Left lobe of liver (tissue), 2 donors: ENCODE data around the gene FMO1. TPM values are rescaled to one million over a fixed set of nuclear protein-coding genes. Genes with fewer than 3 reads are reported as not detected.
"Not testable (repeated sequence)": the region's sequence is repeated elsewhere in the genome, so short reads cannot be mapped to it uniquely, and the experiment has no call there.

Experiments used
- ATAC-seq: fragments of 200-7000 bp; cut with Tn5 transposase; one replicate; pipeline ENCODE4 v1.9.1; 2020; ENCODE audit warnings: mild to moderate bottlenecking, moderate library complexity
- DNase-seq: peaks from one replicate; pipeline ENCODE4 v3.0.0-alpha.2; 2020; ENCODE audit warnings: low spot score
- total RNA-seq: library from RNA; stranded (reverse); gene quantifications from one replicate; pipeline ENCODE4 v1.2.1, GENCODE V29; 2021
- donor health status: DM: no; HTN: no; CAD: no; lungs with moderate emphysema.
- donor health status: DM: no; HTN: yes; CAD: no.

The FMO1 gene
- total RNA-seq, 1 donor from 2014 or later, result not detected

DNA sequence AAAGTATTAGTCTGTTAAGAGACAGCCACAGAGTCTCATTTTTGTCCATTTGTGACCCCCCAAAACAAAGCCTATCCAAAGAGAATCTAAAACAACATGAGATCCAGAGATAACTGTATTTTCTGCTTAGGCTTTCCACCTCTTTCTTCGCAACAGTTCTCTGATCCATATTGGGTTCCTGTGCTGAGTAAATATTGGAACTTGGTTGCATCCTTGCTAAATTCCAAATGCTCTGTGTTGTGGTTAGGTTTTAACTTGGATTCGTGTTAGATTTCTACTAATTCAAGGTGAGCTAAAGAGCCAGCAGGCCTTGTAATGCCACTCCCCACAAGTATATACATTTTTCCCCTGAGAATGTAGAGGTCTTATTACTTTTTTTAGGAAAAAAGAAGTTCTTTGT is 29.2 kb downstream of the FMO1 start:
- no peak for DNase-seq

DNA sequence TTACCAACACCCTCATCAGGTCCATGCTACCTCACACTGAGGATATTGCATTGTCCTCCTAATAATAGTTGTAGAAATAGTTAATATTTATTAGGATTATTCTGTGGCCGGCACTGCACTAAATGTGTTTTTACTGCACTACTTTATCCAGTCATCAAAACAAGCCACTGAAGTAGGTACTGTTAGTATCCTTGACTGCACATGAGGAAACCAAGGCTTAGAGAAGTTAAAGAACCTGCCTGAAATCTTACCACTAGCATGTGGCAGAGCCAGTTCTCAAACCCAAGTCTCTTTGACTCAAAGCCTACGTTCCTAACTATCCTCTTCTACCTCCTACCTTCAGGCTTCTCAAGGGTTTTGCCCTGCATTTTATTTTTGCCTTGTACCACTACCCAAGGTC is 30.9 kb downstream of the FMO1 start:
- ATAC-seq, result no peak
- no peak for DNase-seq

More for the DNA sequence above, 29.2 kb downstream of the FMO1 start:
- ATAC-seq, result peak; percentile 78

GRCh38 chr1:171279678-171280077 is 31.4 kb downstream of the FMO1 start:
- ATAC-seq, result no peak
- DNase-seq, result no peak

GRCh38 chr1:171280599-171280998 is 32.3 kb downstream of the FMO1 start:
- DNase-seq, result no peak
- ATAC-seq, result no peak

DNA sequence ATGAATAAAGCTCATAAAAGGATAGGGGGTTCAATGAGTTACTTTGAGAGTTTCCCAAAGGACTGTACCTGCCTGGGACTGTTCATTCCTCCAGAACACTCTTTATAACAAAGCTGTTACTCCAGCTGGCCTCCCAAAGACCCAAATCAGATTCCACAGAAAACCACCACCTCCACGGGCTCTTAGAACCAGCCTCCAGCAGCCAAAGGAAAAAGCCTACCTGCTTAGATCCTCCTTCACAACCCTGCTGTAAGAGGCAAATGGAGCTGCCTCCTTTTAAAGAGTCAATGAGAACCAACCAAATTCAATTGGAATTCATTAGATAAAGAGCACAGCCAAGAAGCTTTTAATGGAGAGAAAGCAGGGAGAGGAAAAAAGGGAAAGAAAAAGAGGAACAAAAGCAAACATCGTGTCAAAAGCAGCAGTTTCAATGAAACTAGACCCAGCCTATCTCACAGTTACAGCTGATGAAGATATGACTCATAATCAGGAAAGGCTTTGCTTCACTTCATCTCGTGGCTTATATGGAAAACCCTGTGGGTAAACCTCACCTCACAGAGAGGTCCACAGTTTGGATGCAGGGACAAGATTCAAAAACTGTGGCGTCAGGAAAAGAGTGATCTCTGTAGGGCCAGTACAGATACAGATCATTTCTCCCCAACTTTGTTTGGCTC is 37.9 kb downstream of the FMO1 start:
- ATAC-seq (no peak), DNase-seq (no peak)

DNA sequence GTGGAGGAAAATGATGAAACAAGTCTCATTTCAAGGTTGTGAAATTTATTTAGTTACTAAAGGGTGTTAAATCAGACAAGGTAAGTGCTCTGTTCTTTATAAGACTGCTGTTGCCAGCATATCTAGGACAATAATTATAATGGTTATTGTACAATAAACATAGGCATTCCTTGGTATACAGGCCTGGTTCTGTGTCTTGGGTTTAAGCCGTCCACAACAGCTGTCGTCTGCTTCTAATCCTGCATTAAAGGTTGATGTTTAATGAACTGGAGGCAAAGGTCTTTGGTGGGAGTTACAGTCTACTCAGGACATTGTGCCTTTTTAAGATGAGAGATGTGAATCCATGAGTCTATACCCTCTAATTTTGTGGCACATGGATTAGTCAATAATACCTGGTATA is 42.3 kb downstream of the FMO1 start:
- no peak for ATAC-seq
- DNase-seq, result no peak

GRCh38 chr1:171292799-171293198 is 44.5 kb downstream of the FMO1 start:
- peak; percentile 88 for ATAC-seq
- peak; percentile 60 for DNase-seq

GRCh38 chr1:171295383-171295782 is 47.1 kb downstream of the FMO1 start:
- not testable (repeated sequence) for ATAC-seq, DNase-seq

- ATAC-seq, result no peak
Observed at GRCh38 chr1:171295821-171296220, 47.5 kb downstream of the FMO1 start.

GRCh38 chr1:171296897-171297296 is 48.6 kb downstream of the FMO1 start:
- ATAC-seq (no peak), DNase-seq (no peak)

More at GRCh38 chr1:171295821-171296220, 47.5 kb downstream of the FMO1 start:
- DNase-seq, result no peak

DNA sequence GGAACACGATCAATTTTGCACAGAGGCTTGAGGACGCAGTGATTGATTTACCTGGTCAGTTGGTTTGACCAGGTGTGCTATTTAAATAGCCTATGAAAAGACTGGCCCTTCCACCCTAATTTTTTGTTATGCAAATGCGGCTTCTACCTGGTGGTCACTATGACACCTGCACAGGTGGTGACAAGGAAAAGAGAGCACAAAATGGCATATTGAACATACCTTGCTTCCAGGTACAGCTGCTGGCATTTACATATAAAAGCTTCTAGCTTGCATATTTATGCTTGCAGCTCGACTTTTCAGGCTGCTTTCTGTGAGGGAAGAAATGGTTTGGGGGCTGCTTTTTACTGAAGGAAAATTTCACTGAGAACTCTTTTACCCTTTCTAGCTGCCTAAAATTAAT is 50.4 kb downstream of the FMO1 start:
- ATAC-seq (no peak), DNase-seq (no peak)

DNA sequence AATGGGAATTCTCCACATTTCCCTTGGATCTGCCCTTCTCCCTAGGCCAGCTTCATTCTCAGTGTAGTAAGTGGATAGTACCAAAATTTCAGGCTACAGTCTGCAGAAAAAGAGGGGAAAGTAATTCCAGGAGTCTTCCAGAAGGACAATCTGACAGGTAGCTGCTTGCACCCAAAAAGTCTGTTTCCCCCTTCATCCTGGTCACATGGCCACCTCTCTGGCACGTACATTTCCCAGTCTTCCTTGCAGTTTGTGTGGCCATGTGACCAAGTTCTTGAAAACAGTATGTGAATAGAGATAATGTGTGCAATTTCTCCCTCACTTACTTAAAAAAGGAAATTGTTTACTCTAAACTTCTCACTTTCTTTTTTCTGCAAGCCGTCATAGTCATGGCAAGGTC is 51.0 kb downstream of the FMO1 start:
- ATAC-seq (no peak), DNase-seq (no peak)

GRCh38 chr1:171300401-171300800 is 52.1 kb downstream of the FMO1 start:
- DNase-seq, result no peak
- ATAC-seq, result no peak

- DNase-seq (no peak), ATAC-seq (no peak)
Observed at GRCh38 chr1:171310661-171311087, 62.4 kb downstream of the FMO1 start.

DNA sequence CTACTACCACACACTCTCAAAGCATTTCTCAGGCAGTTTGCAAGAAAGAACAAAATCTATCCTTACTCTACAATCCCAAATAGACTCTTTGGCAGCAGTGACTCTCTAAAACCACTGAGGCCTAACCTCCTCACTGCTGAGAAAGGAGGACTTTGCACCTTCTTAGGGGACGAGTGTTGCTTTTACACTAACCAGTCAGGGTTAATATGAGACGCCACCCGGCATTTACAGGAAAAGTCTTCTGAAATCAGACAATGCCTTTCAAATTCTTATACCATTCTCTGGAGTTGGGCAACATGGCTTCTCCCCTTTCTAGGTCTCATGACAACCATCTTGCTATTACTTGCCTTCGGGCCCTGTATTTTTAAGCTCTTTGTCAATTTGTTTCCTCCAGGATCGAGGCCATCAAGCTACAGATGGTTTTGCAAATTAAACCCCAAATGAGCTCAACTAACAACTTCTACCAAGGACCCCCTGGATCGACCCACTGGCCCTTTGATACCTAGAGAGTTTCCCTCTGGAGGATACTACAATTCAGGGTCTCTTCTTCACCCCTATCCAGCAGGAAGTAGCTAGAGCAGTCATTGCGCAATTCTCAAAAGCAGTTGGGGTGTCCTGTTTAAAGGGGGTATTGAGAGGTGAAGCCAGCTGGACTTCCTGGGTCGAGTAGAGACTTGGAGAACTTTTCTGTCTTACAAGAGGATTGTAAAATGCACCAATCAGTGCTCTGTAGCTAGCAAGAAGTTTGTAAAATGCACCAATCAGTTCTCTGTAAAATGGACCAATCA is 63.7 kb downstream of the FMO1 start:
- DNase-seq (no peak), ATAC-seq (no peak)

- peak; percentile 40 for ATAC-seq
- no peak for DNase-seq
Observed at GRCh38 chr1:171313319-171313834, 65.1 kb downstream of the FMO1 start.

DNA sequence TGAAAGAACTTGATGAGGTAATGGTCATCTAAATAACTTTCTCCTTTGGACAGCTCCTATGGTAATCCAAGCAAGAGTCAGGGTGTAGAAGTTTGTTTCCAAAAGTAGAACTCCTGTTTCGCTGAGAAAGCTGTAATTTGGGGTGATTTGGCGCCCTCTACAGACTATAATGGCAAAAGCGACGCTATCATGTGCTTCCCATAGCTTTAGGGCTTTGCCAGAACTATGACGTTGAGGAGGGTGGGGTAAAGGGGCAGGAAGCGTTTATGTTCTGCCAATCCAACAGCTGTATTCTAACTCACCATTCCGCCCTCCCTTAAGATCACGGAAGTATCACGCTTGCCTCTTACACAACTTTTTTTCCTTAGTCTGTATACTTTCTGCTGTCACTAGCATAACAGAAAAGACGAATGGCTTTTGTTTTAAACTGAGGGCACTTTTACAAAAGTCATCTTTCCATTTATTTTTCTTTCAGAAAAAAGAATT is 65.6 kb downstream of the FMO1 start, which contains the start of gene FMO4:
Gene FMO4, plus strand, starts transcription at position 349 of the 486 bp plus-strand sequence. CDS start 5,643 bp downstream, outside the sequence.
- peak; percentile 95 for ATAC-seq

DNA sequence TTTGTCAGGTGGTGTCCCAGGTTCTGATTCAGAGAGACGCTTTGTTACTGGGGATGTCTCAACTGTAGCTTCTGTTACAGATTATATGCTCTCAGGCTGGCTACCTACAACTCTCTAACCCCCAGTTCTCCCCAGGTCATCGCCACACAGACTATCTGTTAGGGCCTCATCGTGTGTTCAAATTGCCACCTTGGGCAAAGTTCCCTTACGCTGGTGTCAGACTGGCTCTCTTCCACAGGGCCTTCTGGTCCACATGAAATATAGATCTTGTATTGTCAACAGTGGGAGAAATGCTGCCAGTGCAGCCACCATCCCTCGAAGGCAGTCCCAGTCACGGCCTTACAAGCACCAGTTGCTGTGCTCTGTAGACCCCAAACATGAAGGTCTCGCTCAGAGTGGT is 81.0 kb downstream of the FMO1 start:
- peak; percentile 75 for DNase-seq

More for the DNA sequence above, 65.6 kb downstream of the FMO1 start, which contains the start of gene FMO4:
- peak; percentile 92 for DNase-seq

DNA sequence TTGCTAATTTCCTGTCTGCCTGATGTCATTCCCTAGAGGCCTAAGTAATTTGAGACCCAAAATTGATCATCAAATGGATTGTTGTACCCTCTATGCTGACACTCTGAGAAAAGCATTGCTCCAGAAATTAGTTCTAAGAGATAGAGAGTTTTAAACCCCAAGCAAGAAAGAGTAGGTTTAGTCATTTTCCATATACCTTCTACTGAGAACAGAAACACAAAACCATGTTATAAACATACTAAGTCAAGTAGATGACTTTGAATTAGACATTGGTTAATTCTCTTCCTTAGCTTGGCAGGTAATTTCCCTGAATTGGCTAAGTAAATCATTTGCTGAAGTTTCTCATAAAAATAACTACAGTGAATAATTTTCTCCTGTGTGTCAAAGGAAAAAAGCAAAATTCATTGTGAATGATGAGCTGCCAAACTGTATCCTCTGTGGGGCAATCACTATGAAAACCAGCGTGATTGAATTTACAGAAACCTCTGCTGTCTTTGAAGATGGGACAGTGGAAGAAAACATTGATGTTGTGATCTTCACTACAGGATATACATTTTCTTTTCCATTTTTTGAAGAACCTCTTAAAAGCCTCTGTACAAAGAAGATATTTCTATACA is 85.8 kb downstream of the FMO1 start:
- no peak for DNase-seq
- no peak for ATAC-seq

More for the DNA sequence above, 81.0 kb downstream of the FMO1 start:
- peak; percentile 93 for ATAC-seq
